HuH-7 (cell line): ENCODE data around the gene HHAT.
A peak's percentile ranks its signal among the peaks of the same experiment; 100 is the strongest.

Experiments used
- DNase-seq: peaks from one replicate; pipeline ENCODE4 v3.0.0; 2011; ENCODE audit warnings: low spot score

Gene HHAT

DNA sequence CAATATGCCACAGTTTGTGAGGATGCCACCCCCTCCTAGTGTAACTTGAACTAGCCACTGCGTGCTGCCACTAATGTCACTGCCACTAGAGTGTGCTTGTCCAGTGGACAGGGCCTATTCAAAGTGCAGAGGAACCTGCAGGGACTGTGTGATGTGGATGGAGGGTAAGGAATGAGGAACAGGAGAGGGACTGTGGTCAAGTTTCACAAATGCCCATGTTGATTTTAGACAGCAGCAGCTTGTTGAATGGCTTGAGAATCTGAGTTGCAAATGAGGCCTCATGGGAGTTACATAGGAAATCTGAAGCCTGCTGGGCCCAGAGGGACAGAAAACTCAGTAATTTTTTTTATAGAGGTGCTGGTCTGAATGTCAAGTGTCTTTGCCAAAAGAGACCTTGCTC is 112.3 kb downstream of the HHAT start:
- DNase-seq: no peak

- no peak for DNase-seq
Measured at GRCh38 chr1:210445485-210445884, 116.8 kb downstream of the HHAT start.

- DNase-seq: no peak
Measured at GRCh38 chr1:210445931-210446330, 117.2 kb downstream of the HHAT start.

DNA sequence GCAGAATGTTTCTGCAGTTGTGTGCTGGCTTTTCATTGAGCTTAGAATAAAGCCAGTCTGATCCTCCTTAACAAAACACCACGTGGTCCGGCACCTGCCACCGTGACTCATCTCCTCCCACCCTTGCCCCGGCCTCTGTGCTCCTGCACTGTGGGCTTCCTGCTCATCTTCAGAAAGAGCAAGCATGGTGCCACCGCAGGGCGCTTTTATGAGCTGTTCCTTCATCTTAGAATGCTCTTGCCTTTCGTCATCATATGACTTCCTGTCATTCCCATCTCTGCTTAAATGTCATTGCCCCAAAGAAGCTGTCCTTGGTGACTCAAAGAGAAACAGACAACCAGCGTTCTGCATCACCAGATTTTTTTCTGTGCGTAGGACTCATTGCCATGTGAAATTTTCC is 117.8 kb downstream of the HHAT start:
- no peak for DNase-seq

GRCh38 chr1:210447456-210448057 is 118.9 kb downstream of the HHAT start:
- DNase-seq: no peak

- DNase-seq: peak; percentile 8
Measured at GRCh38 chr1:210448297-210448892, 119.7 kb downstream of the HHAT start.

GRCh38 chr1:210455840-210456603 is 127.3 kb downstream of the HHAT start:
- no peak for DNase-seq

DNA sequence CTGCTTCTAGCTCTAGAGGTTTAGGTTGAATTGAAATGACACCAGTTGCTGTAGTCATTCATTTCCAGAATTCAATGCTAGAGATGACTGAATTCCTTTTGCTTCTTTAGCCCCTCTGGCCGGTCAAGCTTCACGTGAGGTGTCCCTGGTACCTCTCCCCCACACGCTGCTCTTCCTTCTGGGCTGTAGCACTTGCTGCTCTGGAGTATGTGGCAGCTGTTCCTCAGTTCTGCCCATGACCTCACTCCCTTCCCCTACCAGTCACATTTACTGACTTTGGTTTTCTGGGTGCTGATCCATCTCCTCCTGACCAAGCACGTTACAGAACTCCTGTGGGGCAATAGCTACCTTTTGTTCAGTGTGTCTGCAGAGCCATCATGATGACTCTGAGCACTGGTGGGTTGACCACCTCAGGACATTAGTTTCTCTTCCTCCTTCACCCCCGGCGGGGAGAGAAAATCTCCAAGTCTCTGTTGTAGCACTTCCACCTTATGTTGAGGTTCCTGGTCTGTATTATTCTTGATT is 128.1 kb downstream of the HHAT start:
- no peak for DNase-seq

DNA sequence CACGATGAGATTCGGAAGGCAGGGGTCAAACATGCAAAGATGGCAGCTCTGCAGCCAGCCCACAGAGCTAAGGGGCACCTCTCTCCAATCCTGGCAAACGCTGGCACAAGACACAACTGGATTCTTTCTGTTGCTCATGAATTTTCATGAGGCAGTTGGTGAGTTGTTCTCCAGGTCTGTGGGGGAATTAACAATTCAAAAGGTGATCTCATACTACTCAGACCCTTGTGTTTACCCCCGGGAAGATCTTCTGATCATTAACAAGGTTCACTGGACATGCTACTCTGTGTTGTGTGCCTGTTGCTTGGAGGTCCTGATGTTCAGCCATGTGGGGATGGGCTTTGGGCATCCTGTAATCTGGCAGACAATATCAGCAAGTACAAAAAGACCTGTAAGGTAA is 128.9 kb downstream of the HHAT start:
- no peak for DNase-seq

DNA sequence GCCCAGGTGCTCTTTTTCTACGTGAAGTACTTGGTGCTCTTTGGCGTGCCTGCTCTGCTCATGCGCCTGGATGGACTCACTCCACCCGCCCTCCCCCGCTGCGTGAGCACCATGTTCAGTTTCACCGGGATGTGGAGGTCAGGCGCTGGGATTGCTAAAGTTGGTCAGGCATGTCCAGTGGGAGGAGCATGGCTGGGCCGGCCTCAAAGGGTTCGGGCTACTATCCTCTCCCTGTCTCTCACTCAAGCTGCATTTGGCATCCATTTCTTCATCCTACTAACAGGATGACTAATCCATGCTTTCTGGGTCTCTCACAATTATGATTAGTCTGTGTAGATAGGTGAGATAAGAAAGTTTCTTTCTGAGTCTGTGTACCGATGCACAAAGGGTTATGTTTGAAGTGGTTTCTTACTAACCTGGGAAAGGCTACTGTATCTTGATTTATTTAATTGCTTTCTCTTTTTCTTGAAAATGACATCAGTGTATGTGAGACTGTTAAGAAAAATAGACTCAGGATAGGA is 135.9 kb downstream of the HHAT start:
- DNase-seq: no peak

DNA sequence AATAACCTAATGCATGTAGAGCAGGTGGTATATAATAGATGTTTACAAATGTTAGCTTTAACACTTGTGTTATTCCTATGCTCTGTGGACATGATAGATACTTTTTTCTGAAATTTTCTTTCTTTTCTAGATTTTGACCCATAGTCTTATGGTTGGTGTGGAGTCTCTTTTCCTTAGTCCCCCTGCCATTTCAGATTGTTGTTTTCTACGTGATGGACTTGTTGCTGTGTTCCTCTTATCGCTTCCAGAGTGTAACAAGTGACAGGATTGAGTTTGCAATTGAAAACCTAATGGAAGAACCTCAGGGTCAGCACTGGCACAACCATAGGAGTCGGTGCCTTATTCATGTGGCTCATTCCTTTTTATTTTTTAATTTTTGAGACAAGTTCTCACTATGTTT is 136.4 kb downstream of the HHAT start:
- no peak for DNase-seq

DNA sequence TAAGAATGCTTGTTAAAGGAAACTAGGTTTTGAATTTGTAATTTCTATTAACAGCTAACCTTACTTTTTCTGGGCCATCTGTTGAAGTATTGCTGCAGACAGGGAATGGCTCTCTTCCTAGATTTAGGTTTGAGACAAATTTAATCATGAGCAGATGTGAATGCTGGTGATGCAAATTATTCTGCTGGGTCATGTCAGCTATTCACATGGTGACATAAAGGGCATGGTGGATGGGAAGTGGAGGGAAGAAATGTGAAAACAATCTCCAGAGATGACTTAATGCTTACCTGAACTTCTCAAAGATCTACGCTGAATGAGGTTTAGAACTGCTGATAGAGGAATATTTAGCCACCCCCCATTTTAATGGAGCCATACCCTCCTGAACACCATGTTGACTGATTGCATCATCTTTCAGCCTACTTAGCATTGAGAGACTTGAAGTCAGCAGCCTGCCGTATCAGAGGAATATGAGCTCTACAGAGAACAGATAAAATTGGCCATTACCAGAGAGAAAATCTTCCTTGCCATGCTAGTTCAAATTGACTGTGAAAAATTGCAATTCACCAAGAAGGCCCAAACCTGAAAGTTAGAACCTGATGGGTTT is 138.8 kb downstream of the HHAT start:
- no peak for DNase-seq

DNA sequence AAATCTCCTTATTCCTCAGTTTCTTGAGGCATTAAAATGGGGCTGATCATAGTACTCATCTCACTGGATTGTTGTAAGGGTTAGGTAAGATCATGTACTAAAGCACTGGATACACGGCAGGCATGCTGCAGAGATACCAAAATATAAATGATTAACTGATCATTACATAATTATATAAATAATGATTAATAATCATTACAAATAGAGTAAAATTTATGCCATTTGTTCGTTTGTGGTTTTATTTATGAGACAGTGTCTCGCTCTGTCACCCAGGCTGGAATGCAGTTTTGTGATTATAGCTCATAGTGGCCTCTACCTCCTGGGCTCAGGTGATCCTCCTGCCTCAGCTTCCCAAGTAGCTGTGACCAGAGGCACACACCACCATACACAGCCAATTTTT is 140.7 kb downstream of the HHAT start:
- DNase-seq: no peak

- no peak for DNase-seq
Measured at GRCh38 chr1:210475321-210475720, 146.6 kb downstream of the HHAT start.

- DNase-seq: no peak
Measured at GRCh38 chr1:210475806-210476205, 147.1 kb downstream of the HHAT start.

DNA sequence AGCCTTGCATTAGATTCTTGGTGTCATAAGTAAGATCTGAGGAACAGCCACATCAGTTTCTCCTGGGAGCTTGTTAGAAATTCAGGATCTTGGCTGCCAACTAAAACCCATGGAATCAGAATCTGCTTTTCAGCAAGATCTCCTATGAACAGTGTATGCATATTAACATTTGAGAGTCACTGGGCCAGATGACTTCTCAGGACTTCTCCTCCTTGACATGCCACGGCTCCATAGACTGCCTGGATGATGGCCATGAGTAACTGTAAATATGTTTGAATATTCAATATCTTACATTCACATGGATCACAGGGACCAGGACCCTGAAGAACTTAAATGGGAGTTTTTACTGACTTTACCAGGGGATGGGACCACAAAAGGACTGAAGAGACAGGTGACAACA is 148.0 kb downstream of the HHAT start:
- DNase-seq: no peak

DNA sequence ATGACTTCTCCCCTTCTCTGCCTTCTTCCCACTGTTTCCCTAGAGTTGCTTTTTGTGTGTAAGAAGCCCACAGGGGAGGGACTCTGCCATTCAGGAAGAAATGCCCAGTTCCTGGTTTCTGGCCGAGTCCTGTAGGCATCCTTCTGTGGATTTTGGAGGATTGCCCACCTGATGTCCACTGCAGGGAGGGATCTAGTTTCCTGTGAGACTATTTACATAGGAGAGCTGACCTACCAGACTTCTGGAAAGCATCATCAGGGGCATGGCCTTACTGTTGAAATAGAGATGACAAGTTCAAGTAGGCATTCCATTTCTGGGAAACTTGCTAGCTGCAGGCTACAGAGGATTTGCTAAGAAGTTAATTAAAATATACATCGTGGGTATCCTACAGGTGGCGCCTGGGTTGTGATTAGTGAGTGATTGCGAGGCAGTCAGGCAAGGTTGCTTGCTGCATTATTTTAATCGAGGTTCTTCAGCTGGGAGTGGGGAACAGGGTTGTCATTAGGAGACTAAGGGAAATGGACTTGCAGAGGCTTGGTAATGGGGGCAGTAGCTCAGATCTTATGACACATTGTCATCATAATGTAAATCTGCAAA is 148.7 kb downstream of the HHAT start:
- DNase-seq: no peak

- no peak for DNase-seq
Measured at GRCh38 chr1:210478820-210479219, 150.1 kb downstream of the HHAT start.

DNA sequence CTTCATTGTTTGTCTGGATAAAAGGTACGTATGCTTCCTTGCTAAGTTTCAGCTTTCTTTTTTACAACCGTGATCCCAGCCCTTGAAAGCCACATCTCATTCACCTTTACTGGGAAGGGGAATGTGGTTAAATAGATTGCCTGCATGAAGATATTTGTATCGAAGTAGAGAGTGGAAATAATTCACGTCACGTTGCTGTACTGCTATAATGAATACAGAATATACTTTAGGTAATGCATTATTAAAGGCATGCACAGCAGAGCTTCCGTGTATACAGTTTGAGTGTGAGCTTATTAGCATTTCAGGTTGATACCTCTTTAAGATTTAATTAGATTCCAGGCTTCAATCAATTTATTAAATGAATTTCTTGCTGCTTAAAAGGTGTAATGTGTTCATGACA is 153.8 kb downstream of the HHAT start:
- no peak for DNase-seq

DNA sequence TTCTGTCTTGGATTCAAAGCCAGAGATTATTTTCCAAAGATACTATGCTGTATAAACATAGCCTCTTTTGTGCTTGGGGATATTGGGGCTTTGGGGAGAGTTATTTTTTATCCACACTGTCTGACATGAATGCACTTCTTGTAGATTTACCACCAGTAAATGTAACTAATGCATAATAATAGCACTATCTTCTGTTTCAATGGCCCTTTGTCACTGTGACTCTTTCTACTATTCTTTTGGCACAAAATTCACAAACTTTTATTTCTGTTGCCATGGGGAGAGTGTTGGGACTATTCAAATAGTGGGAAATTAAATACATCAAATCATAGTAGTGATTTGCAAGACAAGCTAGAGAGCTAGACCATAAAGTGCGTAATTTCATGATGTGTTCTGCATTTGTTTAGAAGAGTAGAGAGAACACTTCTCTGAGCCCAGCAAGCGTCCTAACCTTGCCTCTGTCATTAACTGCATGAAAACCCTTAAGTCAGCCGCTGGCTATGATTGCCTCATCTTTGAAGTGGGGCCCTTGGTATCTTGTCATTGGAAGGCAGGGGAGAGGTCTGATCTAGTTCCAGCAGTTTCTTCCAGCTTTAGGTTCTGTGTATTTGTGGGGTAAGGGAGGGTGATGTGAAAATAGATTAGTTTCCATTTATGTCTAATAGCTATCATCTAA is 154.4 kb downstream of the HHAT start:
- DNase-seq: no peak

GRCh38 chr1:210483821-210484220 is 155.1 kb downstream of the HHAT start:
- no peak for DNase-seq

GRCh38 chr1:210487021-210487420 is 158.3 kb downstream of the HHAT start:
- DNase-seq: no peak
